ELF-1 (cell line): ENCODE results near the gene CDIPT.

Source experiments
- DNase-seq: peaks from one replicate; pipeline ENCODE4 v3.0.0-alpha.2; 2016; ENCODE audit warnings: low read depth, low spot score

Gene CDIPT

DNA sequence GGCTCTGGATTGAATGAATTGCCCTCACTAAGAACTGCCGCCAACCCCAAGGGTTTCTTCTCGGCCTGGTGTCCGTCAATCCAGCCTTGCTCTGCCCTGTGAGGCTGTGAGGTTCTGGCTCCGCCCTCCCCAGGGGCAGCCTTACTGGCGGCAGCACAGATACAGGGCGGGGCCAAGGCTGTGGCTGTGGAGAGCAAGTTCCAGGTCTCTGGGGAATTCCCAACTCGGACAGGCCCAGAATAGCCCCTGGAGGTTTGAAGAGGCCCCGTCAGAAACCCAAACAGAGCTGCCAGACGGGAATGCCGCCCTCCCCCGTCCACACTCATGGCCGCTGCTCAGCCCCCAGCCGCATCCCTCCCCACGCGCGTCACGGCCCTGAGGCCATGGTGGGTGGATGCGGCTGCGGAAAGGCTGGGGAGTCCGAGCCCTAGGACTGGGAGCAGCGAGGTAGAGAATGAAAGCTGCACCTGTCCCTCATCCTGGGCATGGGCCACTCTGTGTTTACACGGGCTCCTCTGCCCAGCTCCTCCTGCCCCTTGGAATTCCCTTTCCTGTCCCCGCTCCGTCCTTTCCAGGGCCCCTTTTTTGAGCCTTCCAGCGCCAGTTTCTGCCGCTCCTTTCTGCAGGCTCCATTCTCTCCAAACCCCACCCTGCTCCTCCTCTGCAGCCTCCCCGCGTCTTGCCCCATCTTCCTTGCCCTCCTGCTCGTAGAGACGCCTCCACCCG, 51.7 kb downstream of the CDIPT start:
- DNase-seq = peak; percentile 99

DNA sequence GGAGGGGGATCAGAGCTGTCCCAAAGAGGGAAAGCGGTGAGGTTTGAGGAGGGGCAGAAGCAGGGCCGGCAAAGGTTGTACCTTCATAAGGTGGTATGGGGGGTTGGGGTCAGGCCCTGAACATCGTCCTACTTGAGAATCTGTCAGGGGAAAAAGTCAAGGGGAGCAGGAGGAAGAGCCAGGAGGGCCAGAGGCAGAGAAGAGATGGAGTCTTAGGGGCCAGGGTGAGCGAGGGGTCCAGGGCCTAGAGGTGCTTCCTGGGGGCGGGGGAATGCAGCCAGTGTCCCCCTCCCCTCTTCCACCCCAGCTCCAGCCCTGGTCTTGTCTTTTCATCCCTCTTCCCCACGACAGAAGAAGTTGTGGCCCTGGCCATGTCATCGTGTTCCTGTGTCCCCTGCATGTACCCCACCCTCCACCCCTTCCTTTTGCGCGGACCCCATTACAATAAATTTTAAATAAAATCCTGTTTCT, 52.3 kb downstream of the CDIPT start:
- DNase-seq = no peak

DNA sequence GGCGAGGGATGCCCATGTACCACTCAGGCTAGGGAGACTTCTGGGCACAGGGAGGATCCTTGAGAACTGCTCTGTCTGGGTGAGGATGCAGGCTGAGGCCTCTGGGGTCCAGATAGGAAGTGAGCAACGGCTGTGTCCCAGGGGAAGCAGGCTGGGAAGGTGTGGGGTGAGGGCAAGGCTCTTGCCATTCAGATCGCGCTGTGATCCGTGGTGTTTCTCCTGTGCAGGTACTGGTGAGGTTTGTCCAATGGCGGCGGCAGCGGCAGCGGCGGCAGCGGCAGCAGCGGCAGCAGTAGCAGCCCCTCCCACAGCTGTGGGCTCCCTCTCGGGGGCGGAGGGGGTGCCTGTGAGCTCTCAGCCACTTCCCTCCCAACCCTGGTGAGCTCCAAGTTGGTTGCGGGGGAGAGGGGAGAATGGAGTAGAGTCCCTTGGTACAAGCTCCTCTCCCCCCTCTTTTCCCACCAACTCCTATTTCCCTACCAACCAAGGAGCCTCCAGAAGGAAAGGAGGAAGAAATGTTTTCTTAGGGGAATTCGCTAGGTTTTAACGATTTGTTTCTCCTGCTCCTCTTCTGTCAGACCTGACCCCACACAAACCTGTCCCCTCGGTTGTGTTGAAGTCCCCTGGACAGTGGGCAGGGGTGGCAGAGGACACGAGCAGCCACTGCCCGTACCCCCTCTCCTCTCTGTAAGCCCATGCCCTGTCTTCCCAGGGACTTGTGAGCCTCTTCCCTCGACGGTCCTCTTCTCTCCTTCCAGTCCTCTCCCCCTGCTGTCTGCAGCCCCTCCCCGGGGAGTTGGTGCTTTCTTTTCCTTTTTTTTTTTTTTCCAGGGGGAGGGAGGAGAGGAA, 53.0 kb downstream of the CDIPT start:
- peak; percentile 66 for DNase-seq

DNA sequence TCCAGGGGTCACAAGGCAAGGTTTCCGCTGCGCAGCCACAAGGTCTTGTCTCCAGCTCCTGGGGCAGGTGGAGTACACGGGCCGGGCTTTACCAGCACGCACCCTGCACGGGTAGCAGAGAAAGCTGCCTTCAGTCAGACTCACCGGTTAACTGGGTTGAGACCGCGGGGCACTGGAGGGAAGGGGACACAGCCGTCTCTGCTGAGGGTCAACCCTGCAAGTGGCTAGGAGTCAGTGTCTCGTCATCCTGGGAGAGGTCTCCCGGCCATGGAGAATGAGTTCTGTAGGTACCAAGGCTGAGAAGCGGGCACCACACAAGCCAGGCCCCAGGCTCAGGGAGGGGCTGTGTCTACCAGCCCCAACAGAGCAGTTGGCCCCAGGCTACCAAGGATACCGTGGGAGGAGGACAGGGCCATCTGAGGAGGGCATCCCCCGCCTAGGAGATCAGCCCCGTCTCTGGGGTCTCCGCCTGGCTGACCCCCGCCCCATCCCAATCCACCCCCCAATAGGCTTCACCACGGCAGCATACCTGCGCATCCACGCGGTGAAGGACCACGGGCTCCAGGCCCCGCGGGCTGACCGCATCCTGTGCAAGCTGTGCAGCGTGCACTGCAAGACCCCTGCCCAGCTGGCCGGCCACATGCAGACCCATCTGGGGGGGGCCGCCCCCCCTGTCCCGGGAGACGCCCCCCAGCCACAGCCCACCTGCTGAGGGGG, 53.8 kb downstream of the CDIPT start:
- peak; percentile 32 for DNase-seq
